ENCODE measurements around the gene DYNLT2. TPM values are rescaled to one million over a fixed set of nuclear protein-coding genes. Genes with fewer than 3 reads are reported as not detected.

DYNLT2 gene
- total and polyA plus RNA-seq, 2 of the 13 experiments (the other 11 are each of a cell fraction or from before 2014, with no cell fraction given) = 2.1 to 4.3 TPM

DNA sequence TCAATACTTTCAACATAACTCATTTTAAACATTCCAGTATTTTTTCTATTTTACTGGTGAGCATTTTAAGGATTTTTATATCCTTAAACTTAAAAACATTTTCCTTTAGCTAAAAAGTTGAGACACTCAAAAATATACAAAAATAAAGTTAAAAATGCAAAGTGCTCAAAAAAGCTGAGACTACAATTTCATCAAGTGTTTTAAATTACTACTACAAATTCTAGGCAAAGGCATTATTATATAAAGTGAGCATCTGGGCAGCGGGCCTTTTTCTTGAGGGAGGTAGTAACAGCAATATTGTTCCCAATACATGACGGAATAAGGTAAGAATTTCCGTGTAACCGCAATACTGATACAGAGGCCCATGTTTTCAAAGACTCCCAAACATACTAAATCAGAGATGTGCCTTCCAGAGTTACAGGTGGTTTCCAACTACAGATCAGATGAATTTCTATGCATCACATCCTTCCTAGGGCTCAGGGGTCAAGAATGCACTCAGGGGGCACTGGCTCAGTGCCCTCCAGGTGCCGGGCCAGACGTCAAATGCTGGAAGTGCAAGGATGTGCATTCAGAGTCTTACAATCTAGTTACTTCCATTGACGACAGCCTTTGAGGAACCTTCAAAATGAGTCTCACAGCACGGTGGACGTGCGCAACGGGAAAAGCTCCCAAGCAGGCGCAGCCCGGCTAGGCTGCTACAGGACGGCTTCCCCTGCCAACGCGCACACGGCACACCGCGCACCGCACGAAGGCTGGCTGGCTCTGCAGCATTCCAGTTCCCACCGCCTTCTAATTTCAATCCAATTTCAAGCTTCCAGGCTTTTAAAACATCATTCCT is 28.8 kb downstream of the DYNLT2 start (continued):
- TF ChIP-seq, protein P1, sequence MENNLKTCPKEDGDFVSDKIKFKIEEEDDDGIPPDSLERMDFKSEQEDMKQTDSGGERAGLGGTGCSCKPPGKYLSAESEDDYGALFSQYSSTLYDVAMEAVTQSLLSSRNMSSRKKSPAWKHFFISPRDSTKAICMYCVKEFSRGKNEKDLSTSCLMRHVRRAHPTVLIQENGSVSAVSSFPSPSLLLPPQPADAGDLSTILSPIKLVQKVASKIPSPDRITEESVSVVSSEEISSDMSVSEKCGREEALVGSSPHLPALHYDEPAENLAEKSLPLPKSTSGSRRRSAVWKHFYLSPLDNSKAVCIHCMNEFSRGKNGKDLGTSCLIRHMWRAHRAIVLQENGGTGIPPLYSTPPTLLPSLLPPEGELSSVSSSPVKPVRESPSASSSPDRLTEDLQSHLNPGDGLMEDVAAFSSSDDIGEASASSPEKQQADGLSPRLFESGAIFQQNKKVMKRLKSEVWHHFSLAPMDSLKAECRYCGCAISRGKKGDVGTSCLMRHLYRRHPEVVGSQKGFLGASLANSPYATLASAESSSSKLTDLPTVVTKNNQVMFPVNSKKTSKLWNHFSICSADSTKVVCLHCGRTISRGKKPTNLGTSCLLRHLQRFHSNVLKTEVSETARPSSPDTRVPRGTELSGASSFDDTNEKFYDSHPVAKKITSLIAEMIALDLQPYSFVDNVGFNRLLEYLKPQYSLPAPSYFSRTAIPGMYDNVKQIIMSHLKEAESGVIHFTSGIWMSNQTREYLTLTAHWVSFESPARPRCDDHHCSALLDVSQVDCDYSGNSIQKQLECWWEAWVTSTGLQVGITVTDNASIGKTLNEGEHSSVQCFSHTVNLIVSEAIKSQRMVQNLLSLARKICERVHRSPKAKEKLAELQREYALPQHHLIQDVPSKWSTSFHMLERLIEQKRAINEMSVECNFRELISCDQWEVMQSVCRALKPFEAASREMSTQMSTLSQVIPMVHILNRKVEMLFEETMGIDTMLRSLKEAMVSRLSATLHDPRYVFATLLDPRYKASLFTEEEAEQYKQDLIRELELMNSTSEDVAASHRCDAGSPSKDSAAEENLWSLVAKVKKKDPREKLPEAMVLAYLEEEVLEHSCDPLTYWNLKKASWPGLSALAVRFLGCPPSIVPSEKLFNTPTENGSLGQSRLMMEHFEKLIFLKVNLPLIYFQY (CRISPR knock-in tag; IDR thresholded peaks at IDR 0.05; ENCODE audit: borderline replicate concordance) = no peak
- TF ChIP-seq ZNF468 (CRISPR knock-in tag; IDR thresholded peaks at IDR 0.05) (no peak), ZNF567 (CRISPR knock-in tag; IDR thresholded peaks at IDR 0.05; ENCODE audit: borderline replicate concordance) (0 out of 2 replicates have a peak, but pooled peaks have one; percentile 38), SNAI1 (CRISPR knock-in tag; IDR thresholded peaks at IDR 0.05; ENCODE audit: borderline replicate concordance) (no peak), ATF7 (IDR thresholded peaks at IDR 0.05) (no peak), ATF7 (CRISPR knock-in tag; IDR thresholded peaks at IDR 0.05) (no peak), ZNF350 (CRISPR knock-in tag; IDR thresholded peaks at IDR 0.05; ENCODE audit: borderline replicate concordance, low read depth) (no peak), STAT5B (CRISPR knock-in tag; IDR thresholded peaks at IDR 0.05) (no peak), ZNF589 (CRISPR knock-in tag; conservative IDR thresholded peaks at IDR 0.05) (no peak), ZNF547 (CRISPR knock-in tag; IDR thresholded peaks at IDR 0.05) (no peak; the same call in 1 of the 2 replicates), ZBTB7B (CRISPR knock-in tag; IDR thresholded peaks at IDR 0.05) (0 out of 2 replicates have a peak, but pooled peaks have one; percentile 9), PHB2 (IDR thresholded peaks at IDR 0.05; ENCODE audit: partially characterized antibody) (no peak), FLYWCH1 (CRISPR knock-in tag; IDR thresholded peaks at IDR 0.05) (no peak), ZNF251 (CRISPR knock-in tag; IDR thresholded peaks at IDR 0.05) (no peak), FOXC1 (CRISPR knock-in tag; IDR thresholded peaks at IDR 0.05; ENCODE audit: borderline replicate concordance) (peak; percentile 67), PHF8 (CRISPR knock-in tag; IDR thresholded peaks at IDR 0.05) (0 out of 2 replicates have a peak, but pooled peaks have one; percentile 57)
- TF ChIP-seq, protein P2, sequence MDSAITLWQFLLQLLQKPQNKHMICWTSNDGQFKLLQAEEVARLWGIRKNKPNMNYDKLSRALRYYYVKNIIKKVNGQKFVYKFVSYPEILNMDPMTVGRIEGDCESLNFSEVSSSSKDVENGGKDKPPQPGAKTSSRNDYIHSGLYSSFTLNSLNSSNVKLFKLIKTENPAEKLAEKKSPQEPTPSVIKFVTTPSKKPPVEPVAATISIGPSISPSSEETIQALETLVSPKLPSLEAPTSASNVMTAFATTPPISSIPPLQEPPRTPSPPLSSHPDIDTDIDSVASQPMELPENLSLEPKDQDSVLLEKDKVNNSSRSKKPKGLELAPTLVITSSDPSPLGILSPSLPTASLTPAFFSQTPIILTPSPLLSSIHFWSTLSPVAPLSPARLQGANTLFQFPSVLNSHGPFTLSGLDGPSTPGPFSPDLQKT (CRISPR knock-in tag; IDR thresholded peaks at IDR 0.05; ENCODE audit: borderline replicate concordance) = no peak
- TF ChIP-seq, protein P3, sequence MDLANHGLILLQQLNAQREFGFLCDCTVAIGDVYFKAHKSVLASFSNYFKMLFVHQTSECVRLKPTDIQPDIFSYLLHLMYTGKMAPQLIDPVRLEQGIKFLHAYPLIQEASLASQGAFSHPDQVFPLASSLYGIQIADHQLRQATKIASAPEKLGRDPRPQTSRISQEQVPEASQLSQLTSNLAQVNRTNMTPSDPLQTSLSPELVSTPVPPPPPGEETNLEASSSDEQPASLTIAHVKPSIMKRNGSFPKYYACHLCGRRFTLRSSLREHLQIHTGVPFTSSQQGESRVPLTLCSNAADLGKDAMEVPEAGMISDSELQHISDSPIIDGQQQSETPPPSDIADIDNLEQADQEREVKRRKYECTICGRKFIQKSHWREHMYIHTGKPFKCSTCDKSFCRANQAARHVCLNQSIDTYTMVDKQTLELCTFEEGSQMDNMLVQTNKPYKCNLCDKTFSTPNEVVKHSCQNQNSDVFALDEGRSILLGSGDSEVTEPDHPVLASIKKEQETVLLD (CRISPR knock-in tag; IDR thresholded peaks at IDR 0.05; ENCODE audit: low read depth) = no peak

Data from HepG2 (cell line).